ENCODE data around the gene C3orf70.

Gene C3orf70

DNA sequence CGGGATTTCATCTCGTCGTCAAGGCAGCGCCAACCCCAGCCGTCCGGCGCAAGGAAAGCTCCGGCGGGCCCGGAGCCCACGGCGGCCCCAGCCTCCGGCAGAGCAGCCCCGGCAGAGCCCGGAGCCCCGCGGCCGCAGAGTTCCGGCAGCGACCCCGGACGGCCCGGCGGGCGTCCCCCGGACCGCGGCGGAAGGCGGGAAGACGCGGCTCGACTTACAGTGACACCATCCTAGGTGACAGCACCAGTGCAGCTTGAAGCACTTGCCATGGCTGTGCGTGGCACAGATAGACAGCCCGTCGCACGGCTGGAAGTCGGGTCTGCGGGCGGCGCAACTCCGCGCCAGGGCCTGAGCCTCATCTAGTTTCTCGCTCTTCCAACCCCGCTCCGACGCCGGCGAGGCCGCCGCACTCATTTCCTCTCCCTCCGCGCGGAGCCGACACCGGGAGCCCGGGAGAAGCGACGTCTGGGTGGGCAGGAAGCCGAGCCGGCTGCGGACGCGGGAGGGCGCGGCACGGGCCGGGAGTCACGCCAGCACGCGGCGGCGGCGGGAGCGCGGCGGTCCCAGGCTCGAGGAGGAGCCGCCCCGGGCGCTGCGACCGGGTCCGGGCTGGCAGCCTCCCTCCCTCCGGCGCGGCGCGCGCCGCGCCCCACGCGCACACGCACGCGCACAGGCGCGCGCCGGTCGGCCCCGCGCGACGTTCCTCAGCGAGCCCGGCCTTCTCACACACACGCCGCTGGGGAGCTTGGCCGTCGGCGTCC is at the start of gene C3orf70:
TSS of gene C3orf70 (minus strand) at position 651 of the 761 bp plus-strand sequence. CDS start at position 414, 237 bp downstream.
- DNase-seq: peak; percentile 19

DNA sequence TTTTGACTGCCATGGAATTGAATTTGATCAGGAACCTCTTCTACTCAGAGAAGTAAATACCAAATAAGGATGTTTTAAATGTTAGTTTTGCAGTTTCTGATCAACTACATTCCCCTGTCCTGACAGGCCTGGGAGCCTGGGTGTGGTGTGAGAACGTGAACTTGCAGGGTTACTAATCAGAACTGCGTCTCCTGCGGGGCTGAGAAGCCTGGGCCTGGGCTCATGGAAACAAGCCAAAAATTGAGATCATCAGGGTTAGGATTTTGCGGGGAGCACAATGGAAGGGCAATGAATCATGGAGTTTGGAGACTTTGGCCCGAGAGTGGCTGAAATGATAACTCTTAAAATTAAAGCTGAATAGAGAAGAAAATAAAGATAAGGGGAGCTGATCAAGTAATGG is 47.8 kb upstream of the C3orf70 start:
- DNase-seq: no peak

DNA sequence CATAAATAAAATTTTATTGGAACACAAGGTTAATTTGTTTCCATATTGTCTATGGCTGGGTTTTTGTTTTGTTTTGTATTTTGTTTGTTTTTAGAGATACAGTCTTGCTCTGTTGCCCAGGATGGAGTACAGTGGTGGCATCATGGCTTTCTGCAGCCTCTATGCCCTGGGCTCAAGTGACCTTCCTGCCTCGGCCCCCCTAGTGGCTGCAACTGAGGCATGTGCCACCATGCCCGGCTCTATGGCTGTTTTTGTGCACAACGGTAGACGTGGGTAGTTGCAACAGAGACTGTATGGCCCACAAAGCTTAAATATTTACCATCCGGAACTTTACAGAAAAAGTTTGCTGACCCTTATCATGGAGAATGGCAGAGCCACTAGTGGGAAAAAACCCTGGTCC is 46.8 kb upstream of the C3orf70 start:
- no peak for DNase-seq

GRCh38 chr3:185199206-185199605 is 46.3 kb upstream of the C3orf70 start:
- no peak for DNase-seq

DNA sequence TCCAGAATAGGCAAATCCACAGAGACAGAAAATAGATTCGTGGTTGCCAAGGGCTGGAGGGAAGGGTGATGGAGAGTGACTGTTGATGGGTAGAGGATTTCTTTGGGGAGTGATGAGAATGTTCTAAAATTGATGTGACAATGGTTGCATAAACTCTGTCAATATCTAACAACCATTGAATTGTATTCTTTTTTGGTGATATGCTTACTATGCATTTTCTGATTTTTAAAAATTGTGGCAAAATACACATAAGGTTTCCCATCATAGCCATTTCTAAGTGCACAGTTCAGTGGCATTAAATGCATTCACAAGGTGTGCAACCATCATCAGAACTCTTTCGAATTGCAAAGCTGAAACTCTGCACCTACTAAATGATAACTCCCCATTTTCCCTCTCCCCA is 44.2 kb upstream of the C3orf70 start:
- no peak for DNase-seq

GRCh38 chr3:185195652-185196051 is 42.8 kb upstream of the C3orf70 start:
- no peak for DNase-seq

DNA sequence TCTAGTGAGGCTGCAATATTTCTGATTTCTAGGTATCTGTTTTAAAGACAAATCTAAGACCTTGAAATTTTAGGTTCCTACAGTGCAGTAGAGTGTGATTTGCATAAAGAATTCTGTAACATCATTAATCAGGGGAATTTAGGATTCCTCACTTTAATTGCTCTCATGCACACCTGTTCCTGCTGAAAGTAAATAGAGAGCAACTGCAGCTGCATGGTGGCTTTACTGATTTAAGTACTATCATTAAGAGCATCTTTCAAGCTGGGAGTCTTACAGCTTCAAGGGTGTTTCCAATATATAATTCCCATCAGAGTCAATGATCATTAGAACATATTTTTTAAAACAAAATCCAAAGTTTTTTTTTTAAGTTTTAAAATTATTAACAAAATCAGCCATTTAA is 36.0 kb upstream of the C3orf70 start:
- no peak for DNase-seq

DNA sequence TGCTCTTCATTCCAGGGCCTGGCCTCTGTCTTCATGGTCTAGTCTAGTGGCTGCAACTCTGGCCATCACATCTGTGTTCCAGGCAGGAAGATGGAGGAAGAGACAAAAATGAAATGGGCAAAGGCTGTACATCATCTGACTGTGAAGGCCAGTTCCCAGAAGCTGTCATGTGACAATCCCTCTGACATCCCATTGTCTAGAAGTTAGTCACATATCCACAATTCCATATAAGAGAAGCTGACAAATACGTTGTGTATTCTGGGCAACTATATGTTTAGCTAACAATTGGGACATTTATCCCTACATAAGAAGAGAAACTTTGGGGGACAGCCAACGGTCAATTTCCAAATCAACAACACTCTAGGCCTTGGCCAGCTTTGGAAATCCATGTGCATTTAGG is 34.5 kb upstream of the C3orf70 start:
- DNase-seq: no peak

- peak; percentile 40 for DNase-seq
Observed at GRCh38 chr3:185176750-185177359, 24.0 kb upstream of the C3orf70 start.

- no peak for DNase-seq
Observed at GRCh38 chr3:185175370-185175987, 22.6 kb upstream of the C3orf70 start.

- no peak for DNase-seq
Observed at GRCh38 chr3:185172086-185173049, 19.5 kb upstream of the C3orf70 start.

GRCh38 chr3:185164428-185165217 is 11.8 kb upstream of the C3orf70 start:
- no peak for DNase-seq

GRCh38 chr3:185162634-185163033 is 9.8 kb upstream of the C3orf70 start:
- DNase-seq: no peak

DNA sequence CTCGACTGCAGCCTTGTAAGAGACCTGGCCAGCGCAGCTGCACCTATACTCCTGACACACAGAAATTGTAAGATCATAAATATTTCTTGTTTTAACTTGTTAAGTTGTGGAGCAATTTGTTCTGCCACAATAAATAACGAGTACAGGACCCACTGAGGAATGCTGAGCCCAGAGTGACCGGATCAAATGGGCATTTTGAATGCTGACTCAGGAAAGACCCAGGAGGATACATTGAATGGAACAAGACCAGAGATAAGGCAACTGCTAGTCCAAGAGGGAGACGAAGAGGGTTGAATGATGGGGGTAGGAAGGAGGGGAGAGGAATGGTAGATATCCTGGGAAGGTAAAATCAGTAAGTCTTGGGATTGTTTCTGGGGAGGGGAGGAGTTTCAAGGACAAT is 8.9 kb upstream of the C3orf70 start:
- DNase-seq: no peak

DNA sequence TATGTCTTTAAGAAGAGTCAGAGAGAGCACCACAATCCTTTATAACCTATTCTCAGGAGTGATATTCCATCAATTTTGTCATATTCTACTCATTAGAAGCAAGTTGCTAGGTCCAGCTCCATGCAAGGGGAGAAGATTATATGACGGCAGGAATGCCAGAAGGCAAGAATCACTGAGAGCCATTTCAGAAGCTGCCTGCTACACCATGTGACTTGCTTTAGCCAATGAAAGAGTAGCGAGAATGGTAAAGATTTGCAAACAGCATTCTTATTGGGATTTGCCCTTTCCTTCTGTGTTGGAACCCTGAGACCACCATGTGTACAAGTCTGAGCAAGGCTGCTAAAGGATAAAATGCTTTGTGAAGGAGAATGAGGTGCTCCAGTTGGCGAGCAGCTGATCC is 4.5 kb upstream of the C3orf70 start:
- DNase-seq: no peak

DNA sequence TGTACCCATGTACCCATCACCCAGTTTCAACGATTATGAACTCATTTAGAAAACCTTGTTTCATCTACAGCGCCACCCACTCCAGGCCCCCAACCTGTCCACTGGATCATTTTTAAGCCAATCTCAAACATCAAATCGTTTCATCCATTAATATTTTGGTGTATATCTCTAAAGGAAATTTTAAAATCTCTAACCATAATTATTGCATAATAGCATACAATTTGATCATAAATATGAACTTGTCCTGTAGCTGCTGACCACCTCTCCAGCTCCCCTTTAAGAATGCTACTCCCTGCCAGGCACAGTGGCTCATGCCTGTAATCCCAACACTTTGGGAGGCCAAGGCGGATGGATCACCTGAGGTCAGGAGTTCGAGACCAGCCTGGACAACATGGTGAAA is 2.8 kb upstream of the C3orf70 start:
- no peak for DNase-seq

GRCh38 chr3:185153861-185154629 is 1.2 kb upstream of the C3orf70 start:
- DNase-seq: no peak

- no peak for DNase-seq
Observed at GRCh38 chr3:185153171-185153771, 411 bp upstream of the C3orf70 start.

GRCh38 chr3:185151964-185152409 is 873 bp downstream of the C3orf70 start:
- DNase-seq: no peak

GRCh38 chr3:185151101-185151963 is 1.5 kb downstream of the C3orf70 start:
- DNase-seq: no peak
